ENCODE data around the gene CD53. TPM values are rescaled to one million over a fixed set of nuclear protein-coding genes. Genes with fewer than 3 reads are reported as not detected.

Gene CD53
- total and polyA plus RNA-seq, 9 of the 15 experiments (the other 6 are each of a cell fraction or from before 2014, with no cell fraction given) = 63.5 to 220 (median 131) TPM

DNA sequence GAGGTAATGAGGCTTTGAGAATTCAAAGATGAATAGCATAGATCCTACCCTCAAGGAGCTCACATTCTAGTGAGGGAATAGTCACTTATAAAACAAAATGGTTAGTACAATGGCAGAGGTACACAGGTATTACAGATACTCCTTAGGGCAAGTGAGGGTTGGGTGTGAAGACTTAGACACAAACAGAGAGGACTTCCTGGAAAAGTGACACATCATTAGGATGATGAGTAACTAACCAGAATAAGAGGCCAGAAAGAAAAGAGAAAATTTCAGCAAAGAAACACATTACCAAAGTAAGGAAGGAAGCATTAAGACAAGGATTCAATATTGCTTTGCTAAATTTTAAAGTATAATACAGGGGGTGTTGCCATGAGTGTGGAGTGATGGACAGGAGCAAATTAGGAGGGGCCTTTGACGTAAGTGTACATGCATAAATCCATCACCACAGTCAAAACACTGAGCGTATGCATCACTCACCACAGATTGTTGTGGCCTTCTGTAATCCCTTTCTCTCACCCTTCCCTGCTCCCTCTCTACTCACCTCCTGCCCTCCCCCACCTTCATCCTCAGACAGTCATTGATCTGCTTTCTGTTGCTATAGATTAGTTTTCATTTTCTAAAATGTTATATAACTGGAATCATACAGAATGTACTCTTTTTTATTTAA lies 7.9 kb downstream of the CD53 start (continued):
- TF ChIP-seq, protein P1, sequence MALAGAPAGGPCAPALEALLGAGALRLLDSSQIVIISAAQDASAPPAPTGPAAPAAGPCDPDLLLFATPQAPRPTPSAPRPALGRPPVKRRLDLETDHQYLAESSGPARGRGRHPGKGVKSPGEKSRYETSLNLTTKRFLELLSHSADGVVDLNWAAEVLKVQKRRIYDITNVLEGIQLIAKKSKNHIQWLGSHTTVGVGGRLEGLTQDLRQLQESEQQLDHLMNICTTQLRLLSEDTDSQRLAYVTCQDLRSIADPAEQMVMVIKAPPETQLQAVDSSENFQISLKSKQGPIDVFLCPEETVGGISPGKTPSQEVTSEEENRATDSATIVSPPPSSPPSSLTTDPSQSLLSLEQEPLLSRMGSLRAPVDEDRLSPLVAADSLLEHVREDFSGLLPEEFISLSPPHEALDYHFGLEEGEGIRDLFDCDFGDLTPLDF (CRISPR knock-in tag; IDR thresholded peaks at IDR 0.05) = no peak
- TF ChIP-seq ZNF146 (CRISPR knock-in tag; IDR thresholded peaks at IDR 0.05; ENCODE audit: unreplicated experiment) (no peak), FOS (IDR thresholded peaks at IDR 0.05; ENCODE audit: extremely low read depth, insufficient read length) (no peak), SREBF1 (IDR thresholded peaks at IDR 0.05; ENCODE audit: borderline replicate concordance, low read depth, low read length) (no peak), TRIM24 (IDR thresholded peaks at IDR 0.05) (peak; percentile 71 to 87), FOXP4 (CRISPR knock-in tag; IDR thresholded peaks at IDR 0.05; ENCODE audit: borderline replicate concordance) (no peak), ESRRA (IDR thresholded peaks at IDR 0.05; ENCODE audit: borderline replicate concordance, low read depth) (peak; percentile 48; the same call in 1 of the 2 replicates), TCF7 (IDR thresholded peaks at IDR 0.05; ENCODE audit: borderline replicate concordance) (no peak), JUN (IDR thresholded peaks at IDR 0.05; ENCODE audit: borderline replicate concordance, low read depth, low read length) (peak; percentile 87; the same call in 1 of the 2 replicates), JUN (CRISPR knock-in tag; IDR thresholded peaks at IDR 0.05; ENCODE audit: borderline replicate concordance) (no peak; the same call in 1 of the 2 replicates), LEF1 (IDR thresholded peaks at IDR 0.05) (peak; percentile 98), ELF2 (CRISPR knock-in tag; IDR thresholded peaks at IDR 0.05) (no peak), HDGF (IDR thresholded peaks at IDR 0.05) (peak; percentile 16; the same call in 1 of the 2 replicates), ARID2 (IDR thresholded peaks at IDR 0.05) (no peak; the same call in 1 of the 2 replicates), ARNT (IDR thresholded peaks at IDR 0.05) (peak; percentile 31 to 93; a peak in 3 of 4 replicates), MTA2 (IDR thresholded peaks at IDR 0.05; ENCODE audit: low read depth) (peak; percentile 74), PTRF (tag; IDR thresholded peaks at IDR 0.05) (no peak), POU5F1 (IDR thresholded peaks at IDR 0.05; ENCODE audit: borderline replicate concordance, low read depth, low read length, partially characterized antibody) (no peak), BHLHE40 (IDR thresholded peaks at IDR 0.05; ENCODE audit: low read length) (peak; percentile 67), FOXK2 (conservative IDR thresholded peaks at IDR 0.05 in 1 of 2, IDR thresholded peaks at IDR 0.05 in 1 of 2; ENCODE audit: low read depth in 2 of 2) (peak; percentile 75 to 81), CBFA2T2 (conservative IDR thresholded peaks at IDR 0.05) (peak; percentile 75), PHB2 (IDR thresholded peaks at IDR 0.05; ENCODE audit: low read depth) (no peak), SUPT5H (IDR thresholded peaks at IDR 0.05) (no peak), E2F6 (IDR thresholded peaks at IDR 0.05; ENCODE audit: borderline replicate concordance in 1 of 2, extremely low read depth in 1 of 2, insufficient read depth in 1 of 2, insufficient read length in 1 of 2, low read depth in 1 of 2, low read length in 1 of 2, poor library complexity in 1 of 2, severe bottlenecking in 1 of 2) (no peak)
- TF ChIP-seq, protein P2, sequence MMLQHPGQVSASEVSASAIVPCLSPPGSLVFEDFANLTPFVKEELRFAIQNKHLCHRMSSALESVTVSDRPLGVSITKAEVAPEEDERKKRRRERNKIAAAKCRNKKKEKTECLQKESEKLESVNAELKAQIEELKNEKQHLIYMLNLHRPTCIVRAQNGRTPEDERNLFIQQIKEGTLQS (IDR thresholded peaks at IDR 0.05) = peak; percentile 92
- TF ChIP-seq, protein P2 (CRISPR knock-in tag; conservative IDR thresholded peaks at IDR 0.05) = 0 out of 2 replicates have a peak, but pooled peaks have one; percentile 23

All from K562 (cell line).